ENCODE measurements around the gene P4HA2.
A peak's percentile ranks its signal among the peaks of the same experiment; 100 is the strongest.
"Not testable (repeated sequence)": the region's sequence is repeated elsewhere in the genome, so short reads cannot be mapped to it uniquely, and the experiment has no call there.

Gene P4HA2

GRCh38 chr5:132199116-132199680 is 28.5 kb downstream of the P4HA2 start:
- DNase-seq (ENCODE audit: low read depth): no peak

GRCh38 chr5:132198571-132198970 is 29.1 kb downstream of the P4HA2 start:
- DNase-seq (ENCODE audit: low read depth): no peak

- no peak for DNase-seq (ENCODE audit: low read depth)
Measured at GRCh38 chr5:132195727-132196126, 31.9 kb downstream of the P4HA2 start.

- no peak for DNase-seq (ENCODE audit: low read depth)
Measured at GRCh38 chr5:132193165-132193694, 34.4 kb downstream of the P4HA2 start.

GRCh38 chr5:132190161-132190817 is 37.4 kb downstream of the P4HA2 start:
- DNase-seq (ENCODE audit: low read depth): peak; percentile 29

GRCh38 chr5:132184588-132184987 is 43.1 kb downstream of the P4HA2 start:
- DNase-seq (ENCODE audit: low read depth): no peak

- DNase-seq (ENCODE audit: low read depth): no peak
Measured at GRCh38 chr5:132183723-132184122, 43.9 kb downstream of the P4HA2 start.

GRCh38 chr5:132182359-132183040 is 45.2 kb downstream of the P4HA2 start:
- no peak for DNase-seq (ENCODE audit: low read depth)

GRCh38 chr5:132181011-132181629 is 46.5 kb downstream of the P4HA2 start:
- no peak for DNase-seq (ENCODE audit: low read depth)

- DNase-seq (ENCODE audit: low read depth): peak; percentile 24
Measured at GRCh38 chr5:132180134-132180745, 47.4 kb downstream of the P4HA2 start.

- no peak for DNase-seq (ENCODE audit: low read depth)
Measured at GRCh38 chr5:132179405-132179804, 48.2 kb downstream of the P4HA2 start.

- no peak for DNase-seq (ENCODE audit: low read depth)
Measured at GRCh38 chr5:132177691-132178149, 49.9 kb downstream of the P4HA2 start.

GRCh38 chr5:132176987-132177386 is 50.7 kb downstream of the P4HA2 start:
- DNase-seq (ENCODE audit: low read depth): no peak

GRCh38 chr5:132176521-132176945 is 51.1 kb downstream of the P4HA2 start:
- no peak for DNase-seq (ENCODE audit: low read depth)

GRCh38 chr5:132162945-132163344 is 64.7 kb downstream of the P4HA2 start:
- DNase-seq (ENCODE audit: low read depth): no peak

- not testable (repeated sequence) for DNase-seq (ENCODE audit: low read depth)
Measured at GRCh38 chr5:132161574-132162326, 65.9 kb downstream of the P4HA2 start.

GRCh38 chr5:132156413-132156812 is 71.2 kb downstream of the P4HA2 start:
- DNase-seq (ENCODE audit: low read depth): no peak

GRCh38 chr5:132150565-132150964 is 77.1 kb downstream of the P4HA2 start:
- DNase-seq (ENCODE audit: low read depth): no peak

GRCh38 chr5:132147663-132148062 is 80.0 kb downstream of the P4HA2 start:
- DNase-seq (ENCODE audit: low read depth): no peak

- DNase-seq (ENCODE audit: low read depth): not testable (repeated sequence)
Measured at GRCh38 chr5:132145326-132145725, 82.3 kb downstream of the P4HA2 start.

- DNase-seq (ENCODE audit: low read depth): no peak
Measured at GRCh38 chr5:132143148-132143547, 84.5 kb downstream of the P4HA2 start.
